ENCODE data around the gene CYB561. TPM values are rescaled to one million over a fixed set of nuclear protein-coding genes. Genes with fewer than 3 reads are reported as not detected.

The CYB561 gene
- total and polyA plus RNA-seq, 2 experiments from 2014 or later = 13.7 to 30.9 TPM

DNA sequence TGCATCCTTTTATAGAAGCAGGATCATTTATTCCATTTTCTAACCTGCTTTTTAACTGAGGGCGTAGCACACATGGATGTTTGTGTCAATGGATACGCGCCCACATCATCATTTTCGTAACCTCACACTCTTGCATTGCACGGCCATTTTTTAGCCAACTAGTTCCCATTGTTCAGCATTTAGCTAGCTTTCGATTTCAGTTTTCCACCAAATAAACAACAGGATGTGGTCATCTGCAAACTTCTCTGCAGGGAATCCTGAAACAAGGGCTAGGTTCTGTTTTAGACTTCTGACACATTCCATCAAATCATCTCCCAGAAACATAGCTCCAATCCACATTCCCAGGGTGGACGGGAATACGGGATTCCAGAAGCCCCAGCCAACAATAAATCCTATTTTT is 6.4 kb downstream of the CYB561 start:
- Histone ChIP-seq H3K4me1 (ENCODE audit: insufficient read depth) (peaks cover 6% of the 10 kb centered on the region; the same call in 1 of the 2 replicates), H3K4me3 (no peak overlapping the region), H3K4me2 (no peak overlapping the region), H3K9me2 (ENCODE audit: insufficient read depth) (no peaks in the 10 kb centered on the region), H3K79me2 (replicated peaks; ENCODE audit: insufficient read depth) (peaks cover 6% of the 10 kb centered on the region), H3F3A (replicated peaks; ENCODE audit: low read depth) (no peaks in the 10 kb centered on the region), H3K36me3 (ENCODE audit: insufficient read depth) (no peaks in the 10 kb centered on the region), H2AFZ (no peak overlapping the region), H4K20me1 (replicated peaks; ENCODE audit: insufficient read depth) (no peaks in the 10 kb centered on the region), H3K27me3 (ENCODE audit: insufficient read depth) (no peaks in the 10 kb centered on the region), H3K27ac (ENCODE audit: low read depth) (no peak overlapping the region)
- Mint-ChIP-seq H3K9me3 (no peaks in the 10 kb centered on the region), H3K4me3 (no peak overlapping the region; the same call in 2 of the 3 replicates), H3K4me1 (peaks cover 42% of the 10 kb centered on the region), H3K27me3 (ENCODE audit: insufficient read depth, low read depth, poor library complexity) (peaks cover 12% of the 10 kb centered on the region), H3K27ac (no peak overlapping the region), H3K36me3 (ENCODE audit: low read depth) (no peaks in the 10 kb centered on the region)
- TF ChIP-seq, protein P1, sequence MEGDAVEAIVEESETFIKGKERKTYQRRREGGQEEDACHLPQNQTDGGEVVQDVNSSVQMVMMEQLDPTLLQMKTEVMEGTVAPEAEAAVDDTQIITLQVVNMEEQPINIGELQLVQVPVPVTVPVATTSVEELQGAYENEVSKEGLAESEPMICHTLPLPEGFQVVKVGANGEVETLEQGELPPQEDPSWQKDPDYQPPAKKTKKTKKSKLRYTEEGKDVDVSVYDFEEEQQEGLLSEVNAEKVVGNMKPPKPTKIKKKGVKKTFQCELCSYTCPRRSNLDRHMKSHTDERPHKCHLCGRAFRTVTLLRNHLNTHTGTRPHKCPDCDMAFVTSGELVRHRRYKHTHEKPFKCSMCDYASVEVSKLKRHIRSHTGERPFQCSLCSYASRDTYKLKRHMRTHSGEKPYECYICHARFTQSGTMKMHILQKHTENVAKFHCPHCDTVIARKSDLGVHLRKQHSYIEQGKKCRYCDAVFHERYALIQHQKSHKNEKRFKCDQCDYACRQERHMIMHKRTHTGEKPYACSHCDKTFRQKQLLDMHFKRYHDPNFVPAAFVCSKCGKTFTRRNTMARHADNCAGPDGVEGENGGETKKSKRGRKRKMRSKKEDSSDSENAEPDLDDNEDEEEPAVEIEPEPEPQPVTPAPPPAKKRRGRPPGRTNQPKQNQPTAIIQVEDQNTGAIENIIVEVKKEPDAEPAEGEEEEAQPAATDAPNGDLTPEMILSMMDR (conservative IDR thresholded peaks at IDR 0.05; ENCODE audit: low read depth in 2 of 2) = no peak
- TF ChIP-seq STAT1 (IDR thresholded peaks at IDR 0.05; ENCODE audit: unreplicated experiment) (no peak), JUNB (IDR thresholded peaks at IDR 0.05; ENCODE audit: unreplicated experiment) (no peak)
- TF ChIP-seq, protein P2, sequence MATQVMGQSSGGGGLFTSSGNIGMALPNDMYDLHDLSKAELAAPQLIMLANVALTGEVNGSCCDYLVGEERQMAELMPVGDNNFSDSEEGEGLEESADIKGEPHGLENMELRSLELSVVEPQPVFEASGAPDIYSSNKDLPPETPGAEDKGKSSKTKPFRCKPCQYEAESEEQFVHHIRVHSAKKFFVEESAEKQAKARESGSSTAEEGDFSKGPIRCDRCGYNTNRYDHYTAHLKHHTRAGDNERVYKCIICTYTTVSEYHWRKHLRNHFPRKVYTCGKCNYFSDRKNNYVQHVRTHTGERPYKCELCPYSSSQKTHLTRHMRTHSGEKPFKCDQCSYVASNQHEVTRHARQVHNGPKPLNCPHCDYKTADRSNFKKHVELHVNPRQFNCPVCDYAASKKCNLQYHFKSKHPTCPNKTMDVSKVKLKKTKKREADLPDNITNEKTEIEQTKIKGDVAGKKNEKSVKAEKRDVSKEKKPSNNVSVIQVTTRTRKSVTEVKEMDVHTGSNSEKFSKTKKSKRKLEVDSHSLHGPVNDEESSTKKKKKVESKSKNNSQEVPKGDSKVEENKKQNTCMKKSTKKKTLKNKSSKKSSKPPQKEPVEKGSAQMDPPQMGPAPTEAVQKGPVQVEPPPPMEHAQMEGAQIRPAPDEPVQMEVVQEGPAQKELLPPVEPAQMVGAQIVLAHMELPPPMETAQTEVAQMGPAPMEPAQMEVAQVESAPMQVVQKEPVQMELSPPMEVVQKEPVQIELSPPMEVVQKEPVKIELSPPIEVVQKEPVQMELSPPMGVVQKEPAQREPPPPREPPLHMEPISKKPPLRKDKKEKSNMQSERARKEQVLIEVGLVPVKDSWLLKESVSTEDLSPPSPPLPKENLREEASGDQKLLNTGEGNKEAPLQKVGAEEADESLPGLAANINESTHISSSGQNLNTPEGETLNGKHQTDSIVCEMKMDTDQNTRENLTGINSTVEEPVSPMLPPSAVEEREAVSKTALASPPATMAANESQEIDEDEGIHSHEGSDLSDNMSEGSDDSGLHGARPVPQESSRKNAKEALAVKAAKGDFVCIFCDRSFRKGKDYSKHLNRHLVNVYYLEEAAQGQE (IDR thresholded peaks at IDR 0.05; ENCODE audit: unreplicated experiment) = no peak
- no peak for DNase-seq (ENCODE audit: low spot score)
- ATAC-seq = no peak

DNA sequence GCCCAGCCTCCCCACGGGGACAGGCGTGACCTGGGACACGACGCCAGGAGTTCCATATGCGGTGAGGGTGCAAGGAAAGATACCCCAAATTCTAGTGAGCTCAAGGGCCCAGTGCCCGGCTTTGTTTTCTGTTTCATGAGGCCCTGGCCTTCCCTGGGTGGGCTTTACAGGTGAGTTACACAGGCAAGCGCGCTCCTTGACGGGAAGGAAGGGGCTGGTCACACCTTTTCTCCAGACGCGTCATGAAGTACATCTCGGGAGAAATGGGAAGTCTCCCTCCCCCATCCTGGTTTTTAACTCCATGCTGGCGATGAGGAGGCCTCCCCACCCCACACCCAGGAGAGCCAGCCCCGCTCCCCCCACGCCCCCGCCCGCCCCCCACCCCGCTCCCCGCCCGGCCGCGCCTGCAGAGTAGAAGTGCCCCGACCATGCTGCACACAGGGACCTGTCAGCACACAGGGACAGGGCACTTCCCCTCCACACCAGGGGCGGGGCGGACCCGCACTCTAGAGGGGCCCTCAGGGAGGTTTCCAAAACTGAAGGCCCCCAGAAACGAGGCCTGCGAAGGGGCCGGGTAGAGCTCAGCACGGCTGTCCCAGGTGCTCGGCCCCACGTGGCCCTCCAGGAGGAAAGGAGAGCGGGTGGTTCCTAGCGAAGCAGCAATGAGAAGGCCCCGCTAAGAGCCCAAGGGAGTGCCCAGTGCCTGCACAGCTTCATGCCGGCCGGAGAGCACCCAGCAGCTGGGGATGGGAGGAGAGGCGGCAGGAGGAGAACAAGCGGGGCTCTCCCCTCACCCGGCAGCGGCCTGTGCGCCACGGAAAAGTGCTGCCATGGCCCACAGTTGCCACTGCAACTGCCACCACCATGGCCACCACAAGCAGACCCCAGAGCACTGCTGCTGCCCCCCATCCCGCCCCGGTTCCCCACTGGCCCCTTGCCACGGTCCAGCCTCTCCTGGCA is 7.7 kb downstream of the CYB561 start:
- no peaks in the 10 kb centered on the region; the same call in 1 of the 2 replicates for H4K20me1 ChIP-seq (replicated peaks; ENCODE audit: insufficient read depth)
- peak overlapping the region; percentile 70 for H3K4me2 ChIP-seq
- Mint-ChIP-seq H3K9me3 (no peaks in the 10 kb centered on the region), H3K27ac (no peak overlapping the region), H3K36me3 (ENCODE audit: low read depth) (no peaks in the 10 kb centered on the region), H3K4me1 (peaks cover 39% of the 10 kb centered on the region), H3K27me3 (ENCODE audit: insufficient read depth, low read depth, poor library complexity) (peaks cover 12% of the 10 kb centered on the region), H3K4me3 (no peak overlapping the region)
- H2AFZ ChIP-seq = no peak overlapping the region
- H3K4me1 ChIP-seq (ENCODE audit: insufficient read depth) = peaks cover 6% of the 10 kb centered on the region; the same call in 1 of the 2 replicates
- no peak overlapping the region for H3K27ac ChIP-seq (ENCODE audit: low read depth)
- DNase-seq (ENCODE audit: low spot score) = no peak
- ATAC-seq = peak; percentile 8
- no peaks in the 10 kb centered on the region for H3K27me3 ChIP-seq (ENCODE audit: insufficient read depth)
- no peaks in the 10 kb centered on the region for H3K79me2 ChIP-seq (replicated peaks; ENCODE audit: insufficient read depth)
- H3K36me3 ChIP-seq (ENCODE audit: insufficient read depth) = no peaks in the 10 kb centered on the region
- peak overlapping the region; percentile 45 for H3K4me3 ChIP-seq
- H3F3A ChIP-seq (replicated peaks; ENCODE audit: low read depth) = no peaks in the 10 kb centered on the region
- TF ChIP-seq NANOG (IDR thresholded peaks at IDR 0.05; ENCODE audit: borderline replicate concordance) = no peak
- no peaks in the 10 kb centered on the region for H3K9me2 ChIP-seq (ENCODE audit: insufficient read depth)

Data from GM23338 (cell line).